Activated CD4-positive, CD25-positive, alpha-beta regulatory T cell treated with anti-CD3 and anti-CD28 coated beads, Interleukin-2, amount 50 U/mL, for 72 hours (primary cell): ENCODE measurements around the gene CCDC38.
A peak's percentile ranks its signal among the peaks of the same experiment; 100 is the strongest.

Source experiments
- DNase-seq: peaks from one replicate; pipeline ENCODE4 v3.0.0; 2021

CCDC38 gene

DNA sequence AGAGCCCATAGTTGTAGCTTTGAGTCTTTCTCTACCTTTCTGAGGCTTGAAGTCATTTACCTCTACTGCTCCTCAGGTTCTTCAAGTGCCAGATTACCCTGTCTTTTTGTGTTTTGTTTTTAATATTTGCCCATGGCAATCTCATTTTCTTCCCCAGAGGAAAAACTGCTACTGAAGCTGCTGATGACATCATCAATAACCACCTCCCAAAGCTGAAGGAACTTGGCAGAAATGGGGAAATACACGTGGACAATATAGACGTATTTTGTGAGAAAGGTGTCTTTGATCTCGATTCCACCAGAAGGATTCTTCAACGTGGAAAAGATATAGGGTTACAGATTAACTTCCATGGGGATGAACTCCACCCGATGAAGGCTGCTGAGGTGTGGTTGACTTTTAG, 17.8 kb upstream of the CCDC38 start:
- no peak for DNase-seq

DNA sequence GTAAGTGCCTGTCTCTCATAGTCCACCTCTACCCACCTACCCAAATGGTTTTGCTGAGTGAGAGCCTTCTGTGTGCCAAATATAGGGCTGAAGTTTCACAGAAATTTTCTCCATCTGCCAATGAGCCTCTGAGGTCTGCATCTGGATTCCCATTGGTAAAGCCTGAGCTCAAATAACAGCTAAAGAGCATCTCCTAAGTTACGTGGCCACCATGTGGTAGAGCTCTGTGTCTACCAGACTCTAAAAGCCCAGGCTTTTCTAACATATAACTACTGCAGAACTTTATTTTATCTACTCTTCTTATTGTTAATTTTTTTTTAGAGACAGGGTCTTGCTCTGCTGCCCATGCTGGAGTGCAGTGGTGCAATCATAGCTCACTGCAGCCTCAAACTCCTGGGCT, 16.7 kb upstream of the CCDC38 start:
- no peak for DNase-seq

DNA sequence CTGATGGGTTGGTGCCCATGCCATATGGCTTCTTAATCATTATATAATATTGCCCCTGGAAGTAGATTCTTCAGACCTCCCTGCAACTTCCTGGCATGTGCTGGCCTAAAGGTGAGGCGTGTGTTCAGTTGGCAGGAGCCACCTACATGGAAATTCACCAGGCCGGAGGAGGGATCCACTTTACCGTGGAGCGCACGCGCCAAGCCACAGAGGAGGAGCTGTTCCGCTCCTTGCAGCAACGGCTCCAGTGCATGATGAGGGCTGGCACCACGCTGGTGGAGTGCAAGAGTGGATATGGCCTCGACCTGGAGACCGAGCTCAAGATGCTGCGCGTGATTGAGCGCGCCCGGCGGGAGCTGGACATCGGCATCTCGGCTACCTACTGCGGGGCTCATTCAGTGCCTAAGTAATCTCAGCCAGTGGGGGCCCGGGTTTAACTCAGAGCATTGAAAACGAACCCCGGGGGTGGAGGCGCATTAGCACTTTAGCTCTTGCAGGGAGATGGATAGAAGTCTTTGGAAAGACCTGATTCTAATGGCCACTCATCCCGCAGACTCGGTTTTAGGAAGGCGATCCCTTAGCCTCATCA, 14.2 kb upstream of the CCDC38 start:
- no peak for DNase-seq

DNA sequence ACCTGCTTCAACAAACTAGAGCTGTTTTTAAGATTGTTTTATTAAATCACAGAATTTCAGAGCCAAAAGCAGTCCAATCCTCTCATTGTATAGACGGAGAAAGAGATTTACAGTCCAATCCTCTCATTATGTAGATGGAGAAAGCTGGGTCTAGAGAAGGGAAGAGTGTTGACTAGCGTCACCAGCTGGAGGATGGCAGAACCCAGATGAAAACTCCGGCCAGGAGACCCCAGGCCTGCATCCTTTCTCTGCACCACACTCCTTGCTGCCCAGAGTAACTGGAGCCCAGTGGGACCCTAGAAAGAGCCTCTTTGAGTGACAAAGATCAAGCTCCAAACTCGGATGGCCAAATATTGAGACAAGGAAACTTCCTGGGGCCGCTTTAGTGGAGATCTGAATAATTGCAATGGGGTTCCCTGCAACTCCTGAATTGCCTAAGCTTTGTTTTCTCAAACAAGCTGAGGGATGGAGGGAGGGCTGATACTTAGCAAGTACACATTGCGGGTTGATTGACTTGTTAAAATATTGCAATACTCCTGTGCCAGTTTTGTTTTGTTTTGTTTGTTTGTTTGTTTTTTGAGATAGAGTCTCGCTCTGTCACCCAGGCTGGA, 13.2 kb upstream of the CCDC38 start:
- DNase-seq = no peak

DNA sequence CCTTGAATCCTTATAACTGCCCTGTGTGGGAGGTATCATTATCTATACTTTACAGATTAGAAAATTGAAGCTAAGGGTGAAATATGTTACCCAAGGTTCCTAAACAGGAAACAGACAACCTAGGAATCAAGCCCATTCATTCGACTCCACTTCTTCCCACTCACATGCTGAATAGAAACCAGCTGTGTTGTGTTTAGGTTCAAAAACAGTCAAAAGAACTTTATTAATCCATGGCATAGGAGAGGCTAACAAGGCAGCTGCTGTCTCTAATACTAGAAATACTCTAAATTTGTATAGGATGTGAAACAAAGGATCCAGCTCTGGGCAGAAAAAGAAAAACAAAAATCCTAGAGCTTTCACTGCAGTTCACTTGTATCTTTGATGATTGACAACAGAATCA, 10.6 kb upstream of the CCDC38 start:
- DNase-seq = no peak

DNA sequence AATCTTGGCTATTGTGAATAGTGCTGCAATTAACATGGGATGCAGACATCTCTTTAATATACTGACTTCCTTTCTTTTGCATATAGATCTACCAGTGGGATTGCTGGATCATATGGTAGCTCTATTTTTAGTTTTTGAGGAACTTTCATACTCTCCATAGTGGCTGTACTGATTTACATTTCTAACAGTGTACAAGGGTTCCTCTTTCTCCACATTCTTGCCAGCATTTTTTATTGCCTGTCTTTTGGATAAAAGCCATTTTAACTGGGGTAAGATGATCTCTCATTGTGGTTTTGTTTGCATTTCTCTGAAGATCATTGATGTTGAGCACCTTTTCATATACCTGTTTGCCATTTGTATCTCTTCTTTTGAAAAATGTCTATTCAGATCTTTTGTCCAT, 9.1 kb upstream of the CCDC38 start:
- DNase-seq = no peak

DNA sequence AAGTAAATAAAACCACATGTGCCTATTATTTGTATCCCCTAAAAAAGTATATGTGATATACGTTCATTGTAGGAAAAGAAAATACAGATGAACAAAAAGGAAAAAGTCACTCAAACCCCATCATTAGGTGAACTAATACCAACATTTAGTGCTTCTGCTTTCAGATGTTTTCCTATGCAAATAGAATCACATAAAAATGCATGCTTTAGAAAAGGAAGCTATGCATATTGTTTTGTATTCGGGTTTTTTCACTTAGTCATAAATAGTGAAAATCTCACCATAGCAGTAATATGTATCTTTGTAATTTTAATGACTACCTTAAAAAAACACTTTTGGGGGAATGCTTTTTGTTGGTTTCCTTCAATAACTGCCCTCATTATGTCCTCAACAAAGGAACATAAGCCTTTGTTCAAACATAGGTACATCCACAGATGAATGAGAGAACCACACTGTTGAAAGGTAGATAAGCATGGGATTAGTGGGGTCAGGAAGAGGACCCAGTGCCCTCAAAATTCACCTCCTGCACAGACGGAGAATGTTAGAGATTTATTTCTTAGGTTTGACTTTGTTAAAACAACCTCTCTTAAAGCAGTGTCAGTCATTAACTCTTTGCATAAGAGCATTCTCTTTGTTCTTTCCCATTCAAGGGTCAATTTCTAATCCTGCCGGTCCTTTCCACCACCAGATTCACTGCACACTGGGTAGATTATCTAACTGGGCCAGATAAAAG, 7.2 kb upstream of the CCDC38 start:
- no peak for DNase-seq

DNA sequence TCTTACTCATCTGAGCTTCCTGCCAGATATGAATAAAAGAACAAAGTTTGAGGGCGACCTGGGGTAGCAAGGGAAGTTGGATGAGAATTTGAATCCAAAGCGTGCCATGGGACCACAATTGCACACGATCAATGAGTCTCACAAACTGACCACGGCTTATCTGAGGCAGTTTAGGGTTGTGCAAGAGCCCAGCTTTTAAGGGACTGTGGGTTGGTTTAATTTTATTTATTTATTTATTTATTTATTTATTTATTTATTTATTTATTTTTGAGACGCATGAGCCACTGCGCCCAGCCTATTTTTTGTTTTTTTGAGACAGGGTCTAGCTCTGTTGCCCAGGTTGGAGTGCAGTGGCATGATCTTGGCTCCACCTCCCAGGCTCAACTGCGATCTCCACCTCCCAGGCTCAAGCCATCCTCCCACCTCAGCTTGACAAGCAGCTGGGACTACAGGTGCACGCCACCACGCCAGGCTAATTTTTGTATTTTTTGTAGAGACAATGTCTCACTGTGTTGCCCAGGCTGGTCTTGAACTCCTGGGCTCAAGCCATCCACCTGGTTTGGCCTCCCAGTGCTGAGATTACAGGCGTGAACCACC, 1.8 kb upstream of the CCDC38 start:
- no peak for DNase-seq

DNA sequence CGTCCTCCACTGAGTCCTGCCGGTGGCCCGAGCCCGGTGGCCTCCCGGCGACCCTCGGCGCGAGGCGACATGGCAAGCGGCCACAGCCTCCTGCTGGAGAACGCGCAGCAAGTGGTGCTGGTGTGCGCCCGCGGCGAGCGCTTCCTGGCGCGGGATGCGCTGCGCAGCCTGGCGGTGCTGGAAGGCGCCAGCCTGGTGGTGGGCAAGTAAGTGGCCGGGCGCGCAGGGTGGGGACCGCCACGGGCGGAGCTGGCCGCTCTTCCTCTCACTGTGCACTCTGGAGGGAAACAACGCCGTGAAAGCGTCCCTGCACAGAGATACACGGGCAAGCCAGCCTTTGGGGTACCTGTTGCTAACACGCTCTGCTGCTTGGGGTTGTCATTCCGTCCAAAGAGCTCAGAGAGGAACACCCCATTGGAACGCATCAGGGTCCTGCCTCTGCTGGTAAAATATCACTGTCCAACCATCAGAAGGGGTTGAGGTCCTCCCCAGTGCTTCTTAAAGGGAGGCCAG, 972 bp upstream of the CCDC38 start, which contains the start of gene AMDHD1:
Gene AMDHD1, plus strand, starts transcription at position 2 of the 513 bp plus-strand sequence. Its CDS starts 68 bp downstream, at position 70.
- DNase-seq = peak; percentile 71

DNA sequence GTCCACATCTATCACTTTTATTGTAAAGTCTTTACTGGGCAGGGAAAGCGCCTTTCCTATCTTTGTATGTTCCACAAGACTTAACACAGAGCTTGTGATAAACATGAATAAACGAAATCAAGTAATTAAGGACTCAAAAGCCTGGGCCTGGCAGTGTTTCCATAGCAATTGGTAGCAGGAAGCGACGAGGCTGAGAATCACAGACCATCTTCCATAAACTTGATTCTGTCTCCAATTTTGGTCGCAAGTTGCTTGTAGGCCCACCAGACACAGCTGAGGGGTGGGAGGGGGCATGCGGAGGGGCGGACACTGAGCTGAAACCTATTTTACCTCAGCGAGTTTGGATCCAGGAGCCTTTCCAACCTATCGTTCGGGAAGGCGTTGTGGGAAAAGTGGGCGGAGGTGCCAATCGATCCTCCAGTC, 302 bp downstream of the CCDC38 start:
- DNase-seq = no peak

DNA sequence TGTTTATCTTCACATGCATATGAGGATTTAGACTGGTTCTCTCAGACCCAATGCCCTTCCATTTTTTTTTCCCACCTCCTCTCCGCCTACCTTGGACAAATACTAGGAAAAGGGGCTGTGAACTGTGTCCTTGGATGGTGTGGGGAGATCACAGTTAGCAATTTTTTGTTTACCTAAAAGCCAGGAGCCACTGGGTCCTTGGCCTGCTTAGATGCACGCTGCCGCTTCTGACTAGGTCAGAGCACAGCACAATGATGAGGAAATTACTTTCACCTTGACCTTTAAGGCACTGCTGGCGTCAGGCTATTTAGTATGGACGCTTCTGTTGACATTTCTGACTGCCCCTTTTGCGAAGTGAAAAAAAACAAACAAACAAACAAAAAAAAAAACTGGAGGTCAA, 1.9 kb downstream of the CCDC38 start:
- DNase-seq = no peak

DNA sequence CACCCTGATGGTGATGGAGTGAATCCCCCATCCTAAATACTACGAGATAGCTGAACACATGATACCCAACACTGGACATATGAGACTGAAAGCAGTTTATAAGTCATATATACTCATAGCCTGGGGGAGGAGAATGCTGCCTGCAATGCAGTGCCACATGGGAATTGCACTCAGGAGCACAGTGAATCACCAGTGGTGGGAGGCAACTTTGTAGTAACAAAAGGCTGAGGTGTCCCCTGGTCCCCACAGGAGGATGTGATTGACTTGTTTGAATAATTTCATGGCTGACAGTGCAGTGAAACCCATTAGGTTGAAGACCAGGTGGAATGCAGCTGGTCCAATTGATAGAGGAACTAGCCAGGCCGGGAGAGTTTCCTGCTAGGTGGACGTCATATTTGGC, 20.2 kb downstream of the CCDC38 start:
- no peak for DNase-seq

DNA sequence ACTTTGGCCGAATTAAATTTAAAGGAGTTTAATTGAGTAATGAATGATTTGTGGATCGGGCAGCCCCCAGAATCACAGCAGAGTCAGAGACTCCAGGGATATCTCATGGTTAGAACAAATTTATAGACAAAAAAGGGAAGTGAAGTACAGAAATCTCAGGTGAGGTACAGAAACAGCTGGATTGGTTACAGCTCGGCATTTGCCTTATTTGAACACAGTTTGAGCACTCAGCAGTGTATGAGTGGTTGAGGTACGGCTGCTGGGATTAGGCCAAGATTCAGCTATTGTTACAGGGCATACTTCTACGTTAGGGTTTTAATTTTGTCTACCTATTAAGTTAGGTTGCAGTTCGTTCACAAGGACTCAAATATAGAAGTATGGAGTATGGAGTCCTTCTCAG, 23.3 kb downstream of the CCDC38 start:
- DNase-seq = no peak

DNA sequence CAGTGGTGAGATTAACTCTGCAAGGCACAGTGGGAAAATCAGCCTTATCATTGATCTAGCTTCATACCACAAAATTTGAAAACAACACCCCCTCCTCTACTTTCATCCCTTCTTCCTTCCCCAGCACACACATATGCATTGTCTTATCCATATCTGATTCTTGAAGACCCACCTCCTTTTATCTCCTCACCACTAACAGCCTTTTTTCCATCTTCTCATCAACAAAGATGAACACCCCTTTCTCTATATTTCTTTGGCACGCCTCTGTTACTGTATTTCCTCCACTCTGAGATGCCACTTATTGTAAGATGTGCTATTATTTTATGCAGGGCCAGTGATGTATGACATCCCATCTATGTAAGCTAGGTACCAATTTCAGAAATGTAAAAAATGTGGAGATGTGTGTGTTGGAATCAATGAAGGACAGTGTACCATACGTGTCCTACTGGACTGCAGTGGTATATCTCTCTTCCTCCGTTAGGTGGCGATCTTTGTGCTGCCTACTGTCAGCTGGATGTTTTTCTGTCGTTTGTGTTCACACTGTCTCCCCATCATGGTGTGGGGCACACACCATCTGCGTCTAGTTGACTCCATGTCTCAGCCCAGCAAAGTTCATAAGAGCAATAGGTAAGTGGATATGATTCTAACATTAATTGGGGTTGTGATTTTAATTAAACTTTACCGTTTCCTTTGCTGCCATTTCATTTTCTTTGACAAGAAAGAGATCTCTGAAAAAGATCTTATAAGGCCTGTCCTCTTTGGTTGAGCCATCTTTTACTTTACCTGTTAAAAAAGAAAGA, 24.0 kb downstream of the CCDC38 start:
- no peak for DNase-seq

DNA sequence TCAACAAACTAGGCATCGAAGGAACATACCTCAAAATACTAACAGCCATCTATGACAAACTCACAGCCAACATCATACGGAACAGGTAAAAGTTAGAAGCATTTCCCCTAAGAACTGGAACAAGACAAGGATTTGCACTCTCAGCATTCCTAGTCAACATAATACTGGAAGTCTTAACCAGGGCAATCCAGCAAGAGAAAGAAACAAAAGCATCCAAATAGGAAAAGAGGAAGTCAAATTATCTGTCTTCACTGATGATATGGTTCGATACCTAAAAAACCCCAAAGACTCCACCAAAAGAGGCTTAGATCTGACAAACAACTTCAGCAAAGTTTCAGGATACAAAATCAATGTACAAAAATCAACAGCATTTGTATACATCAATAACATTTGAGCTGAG, 32.5 kb downstream of the CCDC38 start:
- DNase-seq = no peak

DNA sequence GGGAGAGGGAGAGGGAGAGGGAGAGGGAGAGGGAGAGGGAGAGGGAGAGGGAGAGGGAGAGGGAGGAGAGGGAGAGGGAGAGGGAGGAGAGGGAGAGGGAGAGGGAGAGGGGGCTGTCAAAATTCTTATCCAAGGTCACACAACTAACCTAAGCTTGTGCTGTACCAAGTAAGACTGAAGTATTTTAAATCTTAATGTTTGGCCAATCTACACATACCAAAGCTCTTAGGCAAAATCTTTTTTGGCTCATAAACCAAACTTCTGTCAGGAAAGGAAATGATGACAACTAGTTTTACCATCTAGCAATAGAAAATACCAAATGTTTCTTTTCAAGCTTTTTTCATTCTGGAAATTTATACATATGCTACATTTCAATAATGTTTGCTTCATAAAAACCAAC, 33.8 kb downstream of the CCDC38 start:
- no peak for DNase-seq

DNA sequence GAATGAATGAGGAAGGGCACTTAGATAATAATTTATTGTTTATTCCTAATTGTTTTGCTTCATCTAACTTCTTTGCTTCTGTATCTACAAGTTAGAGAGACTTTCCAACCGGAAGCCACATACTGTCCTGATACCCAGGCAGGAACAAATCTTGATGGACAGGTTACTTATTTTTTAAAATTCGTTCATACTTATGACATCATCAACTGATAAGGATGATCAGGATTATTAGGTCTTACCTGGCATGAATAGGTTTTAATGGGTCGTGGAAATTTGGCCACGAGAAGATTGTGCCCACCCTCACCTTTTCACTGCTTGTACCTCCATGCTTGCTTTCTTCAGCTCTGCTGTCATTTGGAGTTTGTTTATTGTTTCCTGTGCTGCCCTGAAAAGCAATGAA, 44.3 kb downstream of the CCDC38 start:
- no peak for DNase-seq

DNA sequence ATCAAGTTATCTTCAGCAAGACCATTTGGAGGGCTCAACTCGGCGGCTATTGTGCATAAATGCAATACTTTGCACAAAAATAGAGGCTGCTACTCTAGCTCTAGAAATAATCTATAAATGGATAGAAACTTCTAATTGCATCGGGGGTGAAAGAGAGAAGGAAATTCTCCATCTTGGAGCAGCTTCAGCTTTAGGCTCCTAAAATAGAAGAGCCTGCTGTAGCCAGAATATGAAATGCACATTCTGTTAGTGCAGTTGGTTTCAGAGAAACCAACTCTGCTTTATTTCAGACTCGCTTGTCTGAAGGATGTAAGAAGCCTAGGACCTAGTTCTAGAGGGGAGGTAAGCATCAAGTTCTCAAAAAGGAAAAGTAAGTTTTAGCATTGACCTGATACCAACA, 45.6 kb downstream of the CCDC38 start:
- DNase-seq = no peak

DNA sequence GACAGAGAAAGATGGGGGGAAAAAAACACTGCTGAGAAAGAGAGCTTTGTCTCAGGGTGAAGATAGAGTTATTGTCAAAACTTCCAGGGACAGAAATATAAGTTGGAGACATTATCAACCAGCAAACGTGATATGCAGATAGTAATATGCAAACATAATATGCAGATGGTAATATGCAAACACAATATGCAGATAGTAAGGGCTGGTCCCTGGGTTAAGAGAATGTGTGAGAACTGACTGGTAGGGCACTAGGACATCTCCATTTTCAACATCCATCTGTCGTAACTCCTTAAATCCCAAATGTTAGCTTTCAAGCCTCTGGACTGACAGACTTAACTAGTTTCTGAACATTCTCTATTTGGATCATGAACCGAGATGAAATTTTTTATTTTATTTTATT, 51.5 kb downstream of the CCDC38 start:
- DNase-seq = no peak

DNA sequence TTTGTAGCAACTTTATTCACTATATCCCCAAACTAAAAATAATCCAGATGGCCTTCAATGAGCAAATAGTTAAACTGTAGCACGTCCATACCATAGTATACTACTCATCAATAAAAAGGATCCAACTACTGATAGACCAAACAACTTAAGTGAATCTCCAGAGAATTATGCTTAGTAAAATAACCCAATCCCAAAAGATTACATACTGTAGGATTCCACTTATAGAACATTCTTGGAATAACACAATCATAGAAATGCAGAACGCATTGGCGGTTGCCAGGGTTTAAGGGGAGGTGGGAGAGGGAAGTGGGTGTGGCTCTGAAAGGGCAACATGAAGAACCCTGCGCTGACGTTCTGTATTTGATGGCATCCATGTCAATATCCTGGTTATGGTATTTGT, 55.1 kb downstream of the CCDC38 start:
- no peak for DNase-seq

DNA sequence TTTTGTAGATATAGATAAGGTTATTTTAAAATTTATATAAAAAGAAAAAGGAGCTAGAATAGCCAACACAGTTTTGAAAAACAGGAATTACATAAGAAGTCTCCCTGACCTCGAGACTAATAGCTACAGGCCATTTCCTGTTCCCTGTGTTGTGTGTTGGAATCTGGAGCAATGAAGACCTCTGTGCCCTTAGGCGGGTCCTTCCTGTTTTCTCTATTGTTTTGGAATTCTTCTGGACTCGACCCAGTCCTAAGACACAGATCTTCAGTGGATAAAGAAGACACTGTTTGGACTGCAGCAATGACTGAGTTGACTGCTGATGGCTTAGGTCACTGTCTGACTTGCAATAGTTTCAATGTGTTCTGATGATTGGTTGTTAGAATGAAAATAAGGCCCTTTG, 57.4 kb downstream of the CCDC38 start:
- DNase-seq = no peak

DNA sequence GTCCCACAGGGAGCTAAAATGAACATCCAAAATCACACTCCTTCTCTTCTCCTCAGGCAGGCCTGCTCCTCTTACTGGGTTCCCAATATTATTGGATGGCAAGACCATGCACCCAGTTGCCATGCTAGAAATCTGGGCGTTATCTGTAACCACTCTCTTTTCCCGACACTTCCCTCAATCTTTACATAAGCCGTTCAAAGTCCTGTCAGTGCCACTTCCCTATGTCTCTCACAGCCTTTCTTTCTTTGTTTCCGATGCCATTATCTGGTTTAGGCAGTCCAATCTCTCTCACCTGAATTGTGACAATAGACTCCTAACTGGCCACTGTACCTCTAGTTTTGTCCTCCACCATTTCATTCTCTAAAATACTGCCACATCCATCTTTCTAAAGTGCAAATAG, 59.5 kb downstream of the CCDC38 start:
- DNase-seq = no peak

DNA sequence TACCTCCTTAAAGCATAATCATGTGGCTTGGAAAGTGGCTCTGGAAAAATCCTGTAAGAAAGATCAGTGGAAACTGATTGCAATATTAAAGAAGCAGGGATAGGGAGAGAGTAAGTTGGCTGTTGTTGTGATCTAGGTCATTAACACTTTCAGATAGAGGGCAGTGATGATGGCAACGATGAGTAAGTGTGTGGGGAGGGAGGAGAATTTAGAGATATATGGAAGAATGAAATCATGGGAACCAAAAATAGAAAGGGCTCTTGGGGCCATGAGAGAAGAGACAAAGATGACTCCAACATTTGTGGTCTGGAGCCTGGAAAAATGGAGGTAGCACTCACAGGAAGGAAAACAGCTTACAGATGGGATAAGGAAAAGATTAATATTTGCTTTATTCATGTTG, 60.3 kb downstream of the CCDC38 start:
- DNase-seq = no peak
